HK-2 (cell line): Measurements from ENCODE around the gene PREX1.
"Not testable (repeated sequence)": the region's sequence is repeated elsewhere in the genome, so short reads cannot be mapped to it uniquely, and the experiment has no call there.

ENCODE experiments used
- DNase-seq: peaks from one replicate; pipeline ENCODE4 v3.0.0-alpha.2; 2018; ENCODE audit not compliant: unreplicated experiment

The PREX1 gene

GRCh38 chr20:48812600-48813445 lies 15.0 kb downstream of the PREX1 start:
- DNase-seq: no peak

- DNase-seq: not testable (repeated sequence)
These were observed 15.7 kb downstream of the PREX1 start for GRCh38 chr20:48812114-48812513.

GRCh38 chr20:48809673-48810072 lies 18.1 kb downstream of the PREX1 start:
- DNase-seq: no peak

GRCh38 chr20:48808382-48809034 lies 19.3 kb downstream of the PREX1 start:
- DNase-seq: no peak

GRCh38 chr20:48807586-48808381 lies 20.0 kb downstream of the PREX1 start:
- DNase-seq: no peak

GRCh38 chr20:48807051-48807450 lies 20.7 kb downstream of the PREX1 start:
- DNase-seq: no peak

- DNase-seq: no peak
These were observed 22.1 kb downstream of the PREX1 start for GRCh38 chr20:48805716-48806115.

- DNase-seq: no peak
These were observed 22.5 kb downstream of the PREX1 start for GRCh38 chr20:48805286-48805685.

GRCh38 chr20:48804300-48804980 lies 23.4 kb downstream of the PREX1 start:
- DNase-seq: no peak

- DNase-seq: no peak
These were observed 24.4 kb downstream of the PREX1 start for GRCh38 chr20:48803176-48804053.

GRCh38 chr20:48802647-48803046 lies 25.2 kb downstream of the PREX1 start:
- DNase-seq: no peak

GRCh38 chr20:48802216-48802615 lies 25.6 kb downstream of the PREX1 start:
- no peak for DNase-seq

- no peak for DNase-seq
These were observed 26.6 kb downstream of the PREX1 start for GRCh38 chr20:48801197-48801596.

GRCh38 chr20:48800177-48800576 lies 27.6 kb downstream of the PREX1 start:
- DNase-seq: no peak

- no peak for DNase-seq
These were observed 28.3 kb downstream of the PREX1 start for GRCh38 chr20:48799328-48800105.

- DNase-seq: no peak
These were observed 29.7 kb downstream of the PREX1 start for GRCh38 chr20:48797850-48798747.

- DNase-seq: no peak
These were observed 30.4 kb downstream of the PREX1 start for GRCh38 chr20:48797275-48797825.

GRCh38 chr20:48795732-48796131 lies 32.1 kb downstream of the PREX1 start:
- no peak for DNase-seq
